Left cardiac atrium (tissue), 4 donors: ENCODE measurements around the gene MANBA. TPM values are rescaled to one million over a fixed set of nuclear protein-coding genes. Genes with fewer than 3 reads are reported as not detected.
"Not testable (repeated sequence)": the region's sequence is repeated elsewhere in the genome, so short reads cannot be mapped to it uniquely, and the experiment has no call there.

Source experiments
- ATAC-seq, 2 donors: fragments of 200-7000 bp; cut with Tn5 transposase; one replicate each; pipeline ENCODE4 v1.9.1; 2020; ENCODE audit warnings: mild to moderate bottlenecking in 2 of 2, moderate library complexity in 2 of 2
- DNase-seq: peaks from one replicate; pipeline ENCODE4 v3.0.0-alpha.2; 2020
- intact Hi-C, 2 donors: fragments of 100-400 bp; cut with DNase I; formaldehyde crosslinking; loops; one replicate each; pipeline versions ENCODE4 v1.14.1 to v1.15.1; 2022 to 2023
- total RNA-seq, 2 donors: library from RNA; stranded (reverse); fragmentation: NEBNext Ultra II Directional; extraction: Animal tissue kit (Norgen Biotek cat#: 25700); gene quantifications; one replicate each; pipeline ENCODE4 v1.2.1, GENCODE V29; 2021
- donor health status: DM: no; HTN: yes; CAD: no.
- donor health status: DM: no; HTN: yes; CAD: no; lungs with severe emphysema.
- donor health status: DM: yes; HTN: yes; CAD: no.
- donor health status: Dilated cardiomyopathy.

Gene MANBA
- total RNA-seq, 2 donors from 2014 or later: 22.2 to 26.8 TPM

GRCh38 chr4:102632241-102633065, 128.3 kb downstream of the MANBA start:
- intact Hi-C loops: no loop called here
- DNase-seq: no peak
- ATAC-seq: no peak

- intact Hi-C loops: no loop called here
- ATAC-seq (no peak), DNase-seq (no peak)
These were observed 129.2 kb downstream of the MANBA start for GRCh38 chr4:102631616-102632015.

- ATAC-seq (no peak), DNase-seq (no peak)
- intact Hi-C loops: loop anchor here in 1 of 2 donors (10.0 kb wide), 1 partner anchor 175 kb away; no protein-coding TSS in a partner anchor
These were observed 131.1 kb downstream of the MANBA start for GRCh38 chr4:102629673-102630072.

GRCh38 chr4:102627831-102628523, 132.8 kb downstream of the MANBA start:
- intact Hi-C loops: loop anchor here in 1 of 2 donors (10.0 kb wide), 1 partner anchor 173 kb away; no protein-coding TSS in a partner anchor
- ATAC-seq (peak in 1 of 2 donors; percentile 89), DNase-seq (no peak)

GRCh38 chr4:102625232-102625930, 135.4 kb downstream of the MANBA start:
- ATAC-seq (peak; percentile 50 to 78), DNase-seq (peak; percentile 50)
- intact Hi-C loops: loop anchor here in 1 of 2 donors (10.0 kb wide), 1 partner anchor 171 kb away; no protein-coding TSS in a partner anchor

- intact Hi-C loops: loop anchor here (5.0 to 10.0 kb wide), 4 partner anchors 170 to 473 kb away; partner anchors contain the start of gene BDH2 (in 1 of the 2)
- no peak for ATAC-seq
- no peak for DNase-seq
These were observed 136.3 kb downstream of the MANBA start for GRCh38 chr4:102624505-102624904.

GRCh38 chr4:102623622-102624021, 137.1 kb downstream of the MANBA start:
- DNase-seq: no peak
- ATAC-seq: no peak
- intact Hi-C loops: loop anchor here (2.0 to 10.0 kb wide), 5 partner anchors 169 to 474 kb away; partner anchors contain the start of gene BDH2 (in 1 of the 2)

- intact Hi-C loops: loop anchor here (5.0 to 10.0 kb wide), 4 partner anchors 166 to 476 kb away; partner anchors contain the start of gene BDH2 (in 1 of the 2)
- ATAC-seq: peak; percentile 90 to 93
- no peak for DNase-seq
These were observed 139.9 kb downstream of the MANBA start for GRCh38 chr4:102620697-102621497.

- not testable (repeated sequence) for DNase-seq
- ATAC-seq: peak in 1 of 2 donors; percentile 22
- intact Hi-C loops: loop anchor here (5.0 to 10.0 kb wide), 6 partner anchors 125 to 477 kb away; partner anchors contain the start of gene BDH2 (in 2 of the 2)
These were observed 140.8 kb downstream of the MANBA start for GRCh38 chr4:102619776-102620631.

- intact Hi-C loops: loop anchor here (10.0 kb wide), 2 partner anchors 124 to 476 kb away; partner anchors contain the start of gene BDH2 (in 1 of the 2)
- not testable (repeated sequence) for DNase-seq, ATAC-seq
These were observed 141.7 kb downstream of the MANBA start for GRCh38 chr4:102619021-102619420.

- DNase-seq: no peak
- no peak for ATAC-seq
- intact Hi-C loops: loop anchor here (10.0 kb wide), 2 partner anchors 122 to 478 kb away; partner anchors contain the start of gene BDH2 (in 1 of the 2)
These were observed 144.1 kb downstream of the MANBA start for GRCh38 chr4:102616636-102617035.

GRCh38 chr4:102614801-102615200, 146.0 kb downstream of the MANBA start:
- DNase-seq: no peak
- peak in 1 of 2 donors; percentile 22 for ATAC-seq
- intact Hi-C loops: loop anchor here (10.0 kb wide), 2 partner anchors 120 to 480 kb away; partner anchors contain the start of gene BDH2 (in 1 of the 2)

GRCh38 chr4:102612824-102613366, 147.9 kb downstream of the MANBA start:
- DNase-seq (no peak), ATAC-seq (peak; percentile 16 to 35)
- intact Hi-C loops: loop anchor here (10.0 kb wide), 2 partner anchors 118 to 482 kb away; partner anchors contain the start of gene BDH2 (in 1 of the 2)

GRCh38 chr4:102612210-102612609, 148.6 kb downstream of the MANBA start:
- DNase-seq (no peak), ATAC-seq (no peak)
- intact Hi-C loops: loop anchor here (10.0 kb wide), 2 partner anchors 117 to 483 kb away; partner anchors contain the start of gene BDH2 (in 1 of the 2)

- DNase-seq: no peak
- intact Hi-C loops: loop anchor here (10.0 kb wide), 2 partner anchors 116 to 484 kb away; partner anchors contain the start of gene BDH2 (in 1 of the 2)
- ATAC-seq: no peak
These were observed 150.3 kb downstream of the MANBA start for GRCh38 chr4:102610476-102610875.

- no peak for DNase-seq
- intact Hi-C loops: loop anchor here (10.0 kb wide), 2 partner anchors 115 to 485 kb away; partner anchors contain the start of gene BDH2 (in 1 of the 2)
- ATAC-seq: no peak
These were observed 150.8 kb downstream of the MANBA start for GRCh38 chr4:102610007-102610406.
